A549 treated with dexamethasone at 1 μM for 4 hours (cell line): ENCODE data around the gene PAN3. TPM values are rescaled to one million over a fixed set of nuclear protein-coding genes. Genes with fewer than 3 reads are reported as not detected.

ENCODE experiments used
- total RNA-seq: library from RNA; stranded (reverse); fragments of 200-300 nt; extraction: Qiagen RNA extraction; gene quantifications from 5 replicates; pipeline ENCODE4 v1.2.3, GENCODE V29; 2022

PAN3 gene
- total RNA-seq = 6.2 to 9.3 TPM (median 8.5 TPM) in 5 replicates

GRCh38 chr13:28138012-28138755, at the start of gene PAN3:
Gene PAN3 (plus strand): TSS chr13:28138545. CDS start chr13:28138658, 113 bp downstream.

GRCh38 chr13:28100150-28101121, 37.9 kb upstream of the PAN3 start, which contains the start of gene FLT3:
Gene FLT3 (minus strand): TSS chr13:28100576. CDS start chr13:28100510, 66 bp downstream.

Other genes starting within 250 kb of the PAN3 start
- 0.06 to 0.12 TPM (median 0.08 TPM) in 5 replicates for gene PDX1, start 218.5 kb upstream of the PAN3 start, total RNA-seq
- gene CDX2, start 169.2 kb upstream of the PAN3 start, total RNA-seq = 0.47 to 1.1 TPM (median 0.64 TPM) in 5 replicates
- not detected in 5 replicates for gene URAD, start 149.9 kb upstream of the PAN3 start, total RNA-seq
- gene FLT3, start 38.0 kb upstream of the PAN3 start, total RNA-seq = not detected in 5 replicates